Suprapubic skin (tissue), 4 donors: ENCODE results near the gene HMG20B.

ENCODE experiments used
- EP300 ChIP-seq: sonication (generic); formaldehyde crosslinking; IDR thresholded peaks from one replicate; pipeline ENCODE4 v1.6.1; 2017; ENCODE audit warnings: antibody characterized with exemption
- POLR2A ChIP-seq, 2 donors: fragments of 450-650 bp; IDR thresholded peaks; one replicate each; pipeline ENCODE4 v1.6.1; 2017; ENCODE audit warnings: antibody characterized with exemption in 2 of 2, mild to moderate bottlenecking in 2 of 2, moderate library complexity in 2 of 2
- POLR2AphosphoS5 ChIP-seq, 3 donors: sonication (generic); formaldehyde crosslinking; IDR thresholded peaks; one replicate each; pipeline ENCODE4 v1.6.1; 2017; ENCODE audit warnings: antibody characterized with exemption in 3 of 3
- TF ChIP-seq, protein P1 (sequence below), 2 donors: fragments of 200-600 bp in 1 of 2; fragments of 450-650 bp in 1 of 2; sonication (generic) in 1 of 2; IDR thresholded peaks; one replicate each; pipeline ENCODE4 v1.5.1; 2016 to 2019; ENCODE audit warnings: antibody characterized with exemption in 2 of 2, mild to moderate bottlenecking in 1 of 2, moderate library complexity in 1 of 2

- TF ChIP-seq, protein P1, sequence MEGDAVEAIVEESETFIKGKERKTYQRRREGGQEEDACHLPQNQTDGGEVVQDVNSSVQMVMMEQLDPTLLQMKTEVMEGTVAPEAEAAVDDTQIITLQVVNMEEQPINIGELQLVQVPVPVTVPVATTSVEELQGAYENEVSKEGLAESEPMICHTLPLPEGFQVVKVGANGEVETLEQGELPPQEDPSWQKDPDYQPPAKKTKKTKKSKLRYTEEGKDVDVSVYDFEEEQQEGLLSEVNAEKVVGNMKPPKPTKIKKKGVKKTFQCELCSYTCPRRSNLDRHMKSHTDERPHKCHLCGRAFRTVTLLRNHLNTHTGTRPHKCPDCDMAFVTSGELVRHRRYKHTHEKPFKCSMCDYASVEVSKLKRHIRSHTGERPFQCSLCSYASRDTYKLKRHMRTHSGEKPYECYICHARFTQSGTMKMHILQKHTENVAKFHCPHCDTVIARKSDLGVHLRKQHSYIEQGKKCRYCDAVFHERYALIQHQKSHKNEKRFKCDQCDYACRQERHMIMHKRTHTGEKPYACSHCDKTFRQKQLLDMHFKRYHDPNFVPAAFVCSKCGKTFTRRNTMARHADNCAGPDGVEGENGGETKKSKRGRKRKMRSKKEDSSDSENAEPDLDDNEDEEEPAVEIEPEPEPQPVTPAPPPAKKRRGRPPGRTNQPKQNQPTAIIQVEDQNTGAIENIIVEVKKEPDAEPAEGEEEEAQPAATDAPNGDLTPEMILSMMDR (IDR thresholded peaks at IDR 0.05) = no peak
- TF ChIP-seq EP300 (no peak), POLR2A (IDR thresholded peaks at IDR 0.05) (no peak), POLR2AphosphoS5 (IDR thresholded peaks at IDR 0.05) (no peak)
These were observed 41.0 kb upstream of the HMG20B start for GRCh38 chr19:3531716-3532115.
